ENCODE data around the gene ANKRD11.
A peak's percentile ranks its signal among the peaks of the same experiment; 100 is the strongest.

Gene ANKRD11

DNA sequence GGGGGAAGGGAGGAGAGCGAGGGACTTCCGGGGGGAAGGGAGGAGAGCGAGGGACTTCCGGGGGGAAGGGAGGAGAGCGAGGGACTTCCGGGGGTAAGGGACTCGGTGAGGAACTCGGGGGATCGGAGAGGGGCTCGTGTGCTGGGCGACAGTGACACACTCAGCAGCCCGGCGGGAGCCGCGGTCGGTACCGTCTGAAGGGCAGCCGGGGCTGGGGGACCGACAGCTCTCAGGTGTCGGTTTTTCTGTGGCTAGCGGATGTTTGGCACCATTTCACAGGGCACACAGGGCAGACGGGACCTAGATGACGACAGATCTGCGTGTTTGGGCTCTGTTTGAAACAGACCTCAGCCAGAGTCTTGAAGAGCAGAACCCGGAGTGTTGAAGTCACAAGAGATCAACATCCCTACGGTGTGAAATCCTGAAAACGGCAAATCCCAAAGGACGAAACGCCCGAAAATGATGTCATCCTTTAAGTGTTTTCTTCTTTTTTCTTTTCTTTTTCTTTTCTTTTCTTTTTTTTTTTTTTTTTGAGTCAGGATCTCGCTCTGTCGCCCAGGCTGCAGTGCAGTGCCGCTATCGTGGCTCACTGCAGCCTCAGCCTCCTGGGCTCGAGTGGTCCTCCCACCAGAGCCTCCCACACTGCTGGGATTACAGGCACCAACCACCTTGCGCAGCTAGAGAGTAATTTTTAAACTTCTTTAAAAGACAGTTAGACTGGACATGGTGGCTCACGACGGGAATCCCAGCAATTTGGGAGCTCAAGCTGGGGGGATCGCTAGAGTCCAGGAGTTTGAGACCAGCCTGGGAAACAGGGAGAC, 249.0 kb downstream of the ANKRD11 start:
- DNase-seq (ENCODE audit: low read depth in 2 of 2), result peak; percentile 49 to 56

DNA sequence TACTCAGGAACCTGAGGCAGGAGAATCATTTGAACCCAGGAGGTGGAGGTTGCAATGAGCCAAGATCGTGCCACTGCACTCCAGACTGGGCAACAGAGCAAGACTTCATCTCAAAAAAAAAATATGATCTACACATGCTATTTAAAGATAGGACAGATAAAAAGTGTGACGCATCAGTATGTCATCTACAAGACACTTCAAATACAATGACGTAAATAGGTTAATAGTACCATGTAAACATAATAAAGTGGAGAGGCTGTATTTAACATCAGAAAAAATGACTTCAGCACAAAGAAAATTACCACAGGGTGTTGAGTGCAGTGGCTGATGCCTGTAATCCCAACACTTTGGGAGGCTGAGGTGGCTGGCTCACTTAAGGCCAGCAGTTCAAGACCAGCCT, 252.6 kb downstream of the ANKRD11 start:
- DNase-seq (ENCODE audit: low read depth in 2 of 2), result no peak

DNA sequence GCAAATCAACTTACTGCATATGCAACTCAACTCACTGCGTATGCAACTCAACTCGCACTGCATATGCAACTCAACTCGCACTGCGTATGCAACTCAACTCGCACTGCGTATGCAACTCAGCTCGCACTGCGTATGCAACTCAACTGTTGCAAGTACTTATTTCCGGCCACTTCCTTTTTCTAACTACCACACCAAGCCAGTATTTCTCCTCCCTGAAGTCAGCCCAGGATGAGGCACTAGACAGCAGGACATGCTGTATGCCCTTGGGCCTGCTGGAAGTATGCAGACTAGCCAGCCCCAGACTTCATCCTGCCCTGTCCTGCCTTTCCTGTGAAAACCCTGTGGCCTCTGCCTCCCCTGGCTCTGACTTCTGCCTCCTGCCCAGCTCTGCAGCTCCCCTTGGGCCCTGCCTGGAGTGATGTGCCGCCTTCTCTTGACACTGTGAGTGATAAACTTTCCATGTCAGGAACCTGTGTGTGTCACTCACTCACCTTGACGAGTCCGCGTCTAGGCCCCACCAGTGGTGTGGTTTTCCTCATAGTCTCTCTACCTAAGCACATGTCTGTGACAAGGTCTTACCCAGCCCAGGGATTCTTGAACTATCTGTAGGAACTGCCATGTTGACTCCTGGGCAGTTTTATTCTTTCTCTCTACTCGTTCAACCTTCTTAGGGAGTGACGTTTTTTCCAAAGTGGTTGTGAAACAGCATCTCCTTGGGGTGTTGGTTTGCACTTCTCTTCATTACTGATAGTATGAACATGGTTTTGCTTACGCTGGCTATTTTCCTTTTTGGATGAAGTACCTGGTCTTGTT, 256.5 kb downstream of the ANKRD11 start:
- no peak for DNase-seq (ENCODE audit: low read depth in 2 of 2)

DNA sequence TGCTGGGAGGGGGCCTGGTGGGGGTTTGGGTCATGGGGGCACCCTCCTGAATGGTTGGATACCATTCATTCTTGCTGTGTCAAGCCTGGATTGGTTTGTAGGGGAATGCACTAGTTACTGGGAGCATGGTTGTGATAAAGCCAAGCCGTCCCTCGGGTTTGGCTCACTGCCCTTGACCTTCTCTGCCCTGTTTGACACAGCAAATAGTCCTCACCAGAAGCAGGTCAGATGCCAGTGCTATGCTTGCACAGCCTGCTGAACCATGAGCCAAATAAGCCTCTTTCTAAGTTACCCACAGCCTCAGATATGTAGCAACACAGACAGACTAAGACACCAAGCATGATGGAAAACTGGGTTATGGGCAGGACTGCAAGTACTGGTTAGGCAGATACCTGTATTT, 258.3 kb downstream of the ANKRD11 start:
- DNase-seq (ENCODE audit: low read depth in 2 of 2), result no peak

DNA sequence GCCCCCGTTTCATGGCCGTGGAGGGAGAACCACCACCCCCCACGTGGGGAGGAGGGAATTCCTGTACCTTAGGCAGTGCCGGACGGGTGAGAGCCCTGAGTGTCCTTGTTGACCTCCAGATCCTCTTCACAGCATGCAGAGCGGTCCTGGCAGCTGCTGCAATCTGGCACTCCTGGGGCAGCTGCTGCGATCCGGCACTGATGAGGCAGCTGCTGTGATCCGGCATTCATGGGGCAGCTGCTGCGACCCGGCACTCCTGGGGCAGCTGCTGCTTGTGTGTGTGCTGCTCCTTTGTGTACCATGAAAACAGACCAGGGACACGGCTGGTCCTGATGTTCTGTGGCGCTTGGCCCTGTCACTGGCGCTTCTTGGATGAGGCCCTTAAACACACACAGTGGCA, 260.1 kb downstream of the ANKRD11 start:
- no peak for DNase-seq (ENCODE audit: low read depth in 2 of 2)

DNA sequence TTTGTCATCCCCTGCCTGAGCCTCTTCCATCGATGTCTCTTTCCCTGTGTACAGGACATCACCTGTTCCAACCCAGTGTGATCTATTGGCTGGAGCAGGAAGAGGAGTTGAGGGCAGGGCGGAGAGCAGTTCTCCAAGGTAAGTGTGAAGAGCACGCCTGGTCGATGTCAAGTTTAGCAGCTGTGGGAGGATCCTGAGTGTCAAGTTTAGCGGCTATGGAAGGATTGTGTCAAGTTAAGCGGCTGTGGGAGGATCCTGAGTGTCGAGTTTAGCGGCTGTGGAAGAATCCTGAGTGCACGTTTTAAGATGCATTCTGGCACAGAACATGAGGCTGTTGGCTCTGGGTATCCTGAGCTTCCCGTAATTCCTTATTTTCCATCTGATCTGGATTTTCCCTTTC, 265.7 kb downstream of the ANKRD11 start:
- no peak for DNase-seq (ENCODE audit: low read depth in 2 of 2)

DNA sequence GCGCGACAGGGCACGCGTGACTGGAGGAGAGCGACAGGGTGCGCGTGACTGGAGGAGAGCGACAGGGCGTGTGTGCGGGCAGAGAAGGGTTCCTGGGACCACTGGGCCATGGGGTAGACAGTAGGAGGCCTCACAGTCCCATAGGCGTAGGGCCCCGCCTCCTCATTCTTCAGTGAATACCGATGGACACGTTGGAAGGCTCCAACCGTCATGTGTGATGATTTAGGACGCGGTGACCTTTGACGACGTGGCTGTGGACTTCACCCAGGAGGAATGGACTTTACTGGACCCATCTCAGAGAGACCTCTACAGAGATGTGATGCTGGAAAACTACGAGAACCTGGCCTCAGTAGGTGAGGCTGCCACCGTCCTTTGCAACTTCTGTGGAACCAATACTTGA, 267.4 kb downstream of the ANKRD11 start:
- no peak for DNase-seq (ENCODE audit: low read depth in 2 of 2)

DNA sequence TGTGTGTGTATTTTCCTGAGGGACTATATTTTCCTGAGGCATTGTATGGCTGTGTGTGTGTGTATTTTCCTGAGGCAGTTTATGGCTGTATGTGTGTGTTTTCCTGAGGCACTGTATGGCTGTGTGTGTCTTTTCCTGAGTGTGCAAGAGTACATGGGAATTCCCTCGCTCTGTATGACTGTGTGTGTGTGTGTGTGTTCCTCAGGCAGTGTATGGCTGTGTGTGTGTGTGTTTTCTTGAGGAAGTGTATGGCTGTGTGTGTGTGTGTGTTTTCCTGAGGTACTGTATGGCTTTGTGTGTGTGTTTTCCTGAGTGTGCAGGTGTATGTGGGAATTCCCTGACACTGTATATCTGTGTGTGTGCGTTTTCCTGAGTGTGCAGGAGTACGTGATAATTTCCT, 268.8 kb downstream of the ANKRD11 start:
- no peak for DNase-seq (ENCODE audit: low read depth in 2 of 2)

DNA sequence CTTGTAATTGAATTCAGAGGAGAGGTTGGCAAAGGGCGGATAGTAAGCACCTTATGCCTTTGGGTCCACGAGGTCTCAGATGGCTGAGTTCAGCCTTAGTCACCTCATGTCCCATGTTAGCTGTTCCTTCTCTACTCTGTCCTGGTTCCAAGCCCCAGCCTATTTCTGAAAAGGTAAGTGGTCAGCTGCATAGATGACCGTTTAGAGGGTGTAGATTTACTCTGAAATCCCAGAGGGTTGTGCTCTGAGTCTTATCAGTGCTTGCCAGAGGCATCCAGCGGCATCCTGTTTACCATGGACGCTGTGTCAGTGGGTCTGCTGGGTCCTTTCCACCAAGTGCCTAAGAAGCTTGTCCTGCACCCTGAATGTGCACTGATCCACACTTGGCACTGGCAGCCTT, 271.0 kb downstream of the ANKRD11 start:
- no peak for DNase-seq (ENCODE audit: low read depth in 2 of 2)

All from stimulated activated CD8-positive, alpha-beta memory T cell treated with anti-CD3 and anti-CD28 coated beads, Interleukin-7, amount 100 ng/mL, for 1 hour (primary cell).